ENCODE data around the gene PRSS36. TPM values are rescaled to one million over a fixed set of nuclear protein-coding genes. Genes with fewer than 3 reads are reported as not detected.

PRSS36 gene
- total and polyA plus RNA-seq, 9 of the 15 experiments (the other 6 are each of a cell fraction or from before 2014, with no cell fraction given) = 0.09 to 1.2 (median 0.54) TPM; not detected in 2

DNA sequence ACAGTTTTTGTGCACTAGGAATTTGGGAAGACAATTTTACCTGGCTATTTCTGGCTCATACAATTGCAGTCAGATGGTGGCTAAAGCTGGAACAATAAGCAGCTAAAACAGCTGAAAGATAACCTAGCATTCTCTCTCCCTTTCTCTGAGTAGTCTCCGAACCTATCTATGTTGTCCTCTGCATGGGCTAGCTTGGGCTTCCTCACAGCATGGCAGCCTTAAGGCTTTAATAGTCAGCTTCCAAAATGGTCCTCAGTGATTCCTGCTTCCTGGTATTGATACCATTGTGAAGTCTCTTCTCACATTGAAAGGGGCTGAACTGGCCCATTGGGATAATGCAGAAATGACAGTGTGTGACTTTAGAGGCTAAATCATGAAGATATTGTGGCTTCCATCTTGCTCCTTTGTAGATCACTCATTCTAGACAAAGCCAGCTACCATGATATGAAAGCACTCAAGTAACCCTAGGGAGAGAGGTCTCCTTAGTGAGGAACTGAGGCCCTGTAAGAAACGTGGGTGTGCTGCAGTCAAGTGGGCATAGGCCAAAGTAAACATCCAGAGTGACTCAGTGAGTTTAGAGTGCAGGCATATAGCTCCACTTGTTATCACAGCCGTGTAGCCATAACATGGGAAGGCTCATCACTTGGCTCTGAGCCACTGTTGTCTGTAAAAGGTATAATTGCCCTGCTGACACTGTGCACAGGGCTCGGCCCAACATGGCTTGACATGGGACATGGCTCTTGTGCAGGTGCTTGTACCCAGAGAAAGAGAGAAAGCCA, 49.8 kb downstream of the PRSS36 start (continued):
- TF ChIP-seq, protein P1, sequence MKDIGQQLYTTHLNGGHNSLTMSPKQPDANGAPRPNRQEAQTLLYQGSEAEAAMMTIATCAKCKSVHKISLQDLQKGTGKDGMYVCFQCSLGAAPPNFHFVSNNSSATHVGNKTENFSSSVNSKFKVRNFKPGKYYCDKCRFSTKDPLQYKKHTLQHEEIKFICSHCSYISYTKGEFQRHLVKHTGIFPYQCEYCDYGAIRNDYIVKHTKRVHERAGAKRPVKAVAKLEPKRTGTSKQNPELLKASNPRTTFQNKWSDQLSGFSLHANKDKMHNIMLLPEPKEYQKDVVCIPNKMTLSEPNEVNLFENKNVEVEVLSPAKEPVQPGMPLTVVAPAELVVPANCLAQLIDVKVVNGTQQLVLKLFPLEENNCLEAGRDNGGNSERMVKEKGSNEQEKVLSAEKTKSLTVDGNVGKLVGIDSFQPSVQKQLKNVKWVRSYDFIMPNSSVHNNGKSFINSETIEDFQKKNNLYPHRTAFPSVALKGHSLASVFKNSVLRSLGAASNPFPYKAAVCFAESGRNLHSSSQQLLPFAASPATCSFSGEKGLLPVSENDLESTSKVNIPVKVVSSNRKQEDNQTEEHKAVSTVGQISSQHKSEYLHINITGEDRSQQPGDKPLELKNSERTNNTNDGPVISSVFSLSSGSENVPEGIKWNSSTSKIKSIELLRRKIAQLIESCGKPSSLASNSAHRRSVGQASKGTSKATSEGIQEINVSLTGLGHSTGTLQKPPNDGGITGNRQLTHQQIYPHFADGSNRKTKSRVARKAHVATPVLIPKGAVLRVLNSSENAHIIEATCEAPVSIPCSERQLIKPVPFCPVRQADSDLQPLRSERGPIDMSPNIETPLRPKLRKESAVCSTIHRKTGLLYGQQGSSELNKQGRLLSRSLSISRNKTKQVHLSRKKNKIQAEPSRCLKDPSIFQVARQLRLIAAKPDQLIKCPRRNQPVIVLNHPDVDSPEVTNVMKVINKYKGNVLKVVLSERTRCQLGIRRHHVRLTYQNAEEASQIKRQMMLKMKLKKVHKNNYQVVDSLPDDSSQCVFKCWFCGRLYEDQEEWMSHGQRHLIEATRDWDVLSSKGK (CRISPR knock-in tag; IDR thresholded peaks at IDR 0.05) = no peak
- TF ChIP-seq MECOM (CRISPR knock-in tag; IDR thresholded peaks at IDR 0.05) (peak; percentile 76; the same call in 1 of the 2 replicates), SMARCA5 (IDR thresholded peaks at IDR 0.05) (no peak), ZNF217 (CRISPR knock-in tag; IDR thresholded peaks at IDR 0.05) (no peak), ZNF79 (CRISPR knock-in tag; IDR thresholded peaks at IDR 0.05; ENCODE audit: low read depth) (no peak), BACH1 (tag; IDR thresholded peaks at IDR 0.05) (no peak), PHTF2 (CRISPR knock-in tag; IDR thresholded peaks at IDR 0.05) (no peak), KDM1A (IDR thresholded peaks at IDR 0.05) (peak in 1 of 2 experiments; percentile 49; a peak in 1 of 4 replicates), EGR1 (conservative IDR thresholded peaks at IDR 0.05) (peak; percentile 89), MAFK (IDR thresholded peaks at IDR 0.05; ENCODE audit: low read length) (0 out of 2 replicates have a peak, but pooled peaks have one; percentile 7), TAF7 (tag; IDR thresholded peaks at IDR 0.05) (no peak), PRMT5 (CRISPR knock-in tag; IDR thresholded peaks at IDR 0.05) (no peak)
- TF ChIP-seq, protein P2, sequence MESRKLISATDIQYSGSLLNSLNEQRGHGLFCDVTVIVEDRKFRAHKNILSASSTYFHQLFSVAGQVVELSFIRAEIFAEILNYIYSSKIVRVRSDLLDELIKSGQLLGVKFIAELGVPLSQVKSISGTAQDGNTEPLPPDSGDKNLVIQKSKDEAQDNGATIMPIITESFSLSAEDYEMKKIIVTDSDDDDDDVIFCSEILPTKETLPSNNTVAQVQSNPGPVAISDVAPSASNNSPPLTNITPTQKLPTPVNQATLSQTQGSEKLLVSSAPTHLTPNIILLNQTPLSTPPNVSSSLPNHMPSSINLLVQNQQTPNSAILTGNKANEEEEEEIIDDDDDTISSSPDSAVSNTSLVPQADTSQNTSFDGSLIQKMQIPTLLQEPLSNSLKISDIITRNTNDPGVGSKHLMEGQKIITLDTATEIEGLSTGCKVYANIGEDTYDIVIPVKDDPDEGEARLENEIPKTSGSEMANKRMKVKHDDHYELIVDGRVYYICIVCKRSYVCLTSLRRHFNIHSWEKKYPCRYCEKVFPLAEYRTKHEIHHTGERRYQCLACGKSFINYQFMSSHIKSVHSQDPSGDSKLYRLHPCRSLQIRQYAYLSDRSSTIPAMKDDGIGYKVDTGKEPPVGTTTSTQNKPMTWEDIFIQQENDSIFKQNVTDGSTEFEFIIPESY (CRISPR knock-in tag; IDR thresholded peaks at IDR 0.05) = no peak
- TF ChIP-seq, protein P3, sequence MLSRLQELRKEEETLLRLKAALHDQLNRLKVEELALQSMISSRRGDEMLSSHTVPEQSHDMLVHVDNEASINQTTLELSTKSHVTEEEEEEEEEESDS (CRISPR knock-in tag; IDR thresholded peaks at IDR 0.05) = no peak

Measured in K562 (cell line).